Measurements from ENCODE around the gene GLYR1. TPM values are rescaled to one million over a fixed set of nuclear protein-coding genes. Genes with fewer than 3 reads are reported as not detected.

Gene GLYR1
- total and polyA plus RNA-seq, 2 donors (not counting 3 experiments of a cell fraction or from before 2014, with no cell fraction given): 47.9 to 107 TPM

DNA sequence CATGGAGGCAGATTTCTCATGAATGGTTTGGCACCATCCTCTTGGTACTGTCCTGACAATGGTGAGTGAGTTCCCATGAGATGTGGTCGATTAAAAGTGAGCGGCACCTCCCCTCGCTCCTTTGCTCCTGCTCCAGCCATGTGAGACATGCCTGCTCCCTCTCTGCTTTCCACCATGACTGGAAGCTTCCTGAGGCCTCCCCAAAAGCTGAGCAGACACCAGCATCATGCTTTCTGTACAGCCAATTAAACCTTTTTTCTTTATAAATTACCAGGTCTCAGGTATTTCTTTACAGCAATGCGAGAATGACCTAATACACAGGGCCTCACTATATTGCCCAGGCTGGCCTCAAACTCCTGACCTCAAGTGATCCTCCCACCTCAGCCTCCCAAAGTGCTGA is 92.2 kb downstream of the GLYR1 start:
- Histone ChIP-seq H4K20me1 (replicated peaks; ENCODE audit: control insufficient read depth, extremely low read depth, insufficient read depth, low read length) (no peaks in the 10 kb centered on the region), H3K9me3 (replicated peaks; ENCODE audit: control insufficient read depth, insufficient read depth, low read length) (no peaks in the 10 kb centered on the region), H3K9ac (replicated peaks; ENCODE audit: extremely low read depth, insufficient read depth, low read length) (no peak overlapping the region), H3K4me3 (replicated peaks in 1 of 3; ENCODE audit: insufficient read depth in 1 of 3, low read depth in 1 of 3, low read length in 3 of 3) (no peak overlapping the region), H3K27me3 (ENCODE audit: control insufficient read depth in 2 of 2, insufficient read depth in 2 of 2, low read length in 2 of 2) (no peaks in the 10 kb centered on the region), H3K79me2 (ENCODE audit: control insufficient read depth, insufficient read depth, low read length) (peaks cover 2% of the 10 kb centered on the region), H3K4me2 (ENCODE audit: insufficient read depth, low read length) (no peak overlapping the region), H2AFZ (ENCODE audit: low read depth, low read length) (no peak overlapping the region), H3K9me1 (replicated peaks; ENCODE audit: control insufficient read depth, extremely low read depth, insufficient read depth, low read length) (no peaks in the 10 kb centered on the region), H3K27ac (ENCODE audit: insufficient read depth, low read depth, low read length) (no peak overlapping the region), H3K36me3 (ENCODE audit: control insufficient read depth in 2 of 2, extremely low read depth in 1 of 2, insufficient read depth in 2 of 2, low read length in 2 of 2) (peaks cover 9 to 25% of the 10 kb centered on the region in 2 experiments), H3K4me1 (ENCODE audit: control insufficient read depth, extremely low read depth, insufficient read depth, low read length) (no peaks in the 10 kb centered on the region)
- DNase-seq (ENCODE audit: low read depth, low spot score) (no peak), FAIRE-seq (no peak)
- CTCF ChIA-PET: no interaction called here
- dilution Hi-C loops (cut with MboI; ENCODE audit: extremely low pct_ligation_motif_present, low sequenced_read_pairs): no loop called here
- POLR2A ChIA-PET: no interaction called here
- intact Hi-C loops (cut with micrococcal nuclease): no loop called here
- TF ChIP-seq CTCF (IDR thresholded peaks at IDR 0.05; ENCODE audit: extremely low read depth in 1 of 2, insufficient read depth in 1 of 2, low read depth in 1 of 2, low read length in 2 of 2): no peak
- TF ChIP-seq, protein P1, sequence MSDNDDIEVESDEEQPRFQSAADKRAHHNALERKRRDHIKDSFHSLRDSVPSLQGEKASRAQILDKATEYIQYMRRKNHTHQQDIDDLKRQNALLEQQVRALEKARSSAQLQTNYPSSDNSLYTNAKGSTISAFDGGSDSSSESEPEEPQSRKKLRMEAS (IDR thresholded peaks at IDR 0.05; ENCODE audit: insufficient read depth, insufficient read length): no peak
- no peak for TF ChIP-seq JUN (IDR thresholded peaks at IDR 0.05; ENCODE audit: borderline replicate concordance, insufficient read depth, insufficient read length, low read depth)
- no peak for TF ChIP-seq POLR2A (IDR thresholded peaks at IDR 0.05; ENCODE audit: low read depth, low read length)
- no TSS peak for BruUV-seq (replicated peaks)

DNA sequence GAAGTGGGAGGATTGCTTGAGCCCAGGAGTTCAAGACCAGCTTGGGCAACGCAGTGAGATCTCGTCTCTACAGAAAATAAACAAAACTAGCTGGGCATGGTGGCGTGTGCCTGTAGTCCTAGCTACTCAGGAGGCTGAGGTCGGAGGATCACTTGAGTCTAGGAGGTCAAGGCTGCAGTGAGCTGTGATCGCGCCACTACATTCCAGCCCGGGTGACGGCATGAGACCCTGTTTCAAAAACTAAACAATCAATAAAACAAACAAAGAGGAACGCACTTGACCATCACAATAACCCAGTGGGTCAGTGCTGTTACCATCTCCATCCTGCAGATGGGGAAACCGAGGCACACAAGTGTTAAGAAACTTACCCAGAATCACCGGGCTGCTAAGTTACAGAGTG is 93.9 kb downstream of the GLYR1 start:
- dilution Hi-C loops (cut with MboI; ENCODE audit: extremely low pct_ligation_motif_present, low sequenced_read_pairs) (no loop called here), intact Hi-C loops (cut with micrococcal nuclease) (no loop called here)
- POLR2A ChIA-PET: no interaction called here
- Histone ChIP-seq H3K36me3 (ENCODE audit: control insufficient read depth in 2 of 2, extremely low read depth in 1 of 2, insufficient read depth in 2 of 2, low read length in 2 of 2) (peaks cover 9 to 23% of the 10 kb centered on the region in 2 experiments), H2AFZ (ENCODE audit: low read depth, low read length) (no peak overlapping the region), H3K9me3 (replicated peaks; ENCODE audit: control insufficient read depth, insufficient read depth, low read length) (no peaks in the 10 kb centered on the region), H3K9ac (replicated peaks; ENCODE audit: extremely low read depth, insufficient read depth, low read length) (no peak overlapping the region), H3K4me3 (replicated peaks in 1 of 3; ENCODE audit: insufficient read depth in 1 of 3, low read depth in 1 of 3, low read length in 3 of 3) (no peak overlapping the region), H3K27me3 (ENCODE audit: control insufficient read depth in 2 of 2, insufficient read depth in 2 of 2, low read length in 2 of 2) (no peaks in the 10 kb centered on the region), H3K9me1 (replicated peaks; ENCODE audit: control insufficient read depth, extremely low read depth, insufficient read depth, low read length) (no peaks in the 10 kb centered on the region), H3K4me2 (ENCODE audit: insufficient read depth, low read length) (no peak overlapping the region), H3K27ac (ENCODE audit: insufficient read depth, low read depth, low read length) (no peak overlapping the region), H3K4me1 (ENCODE audit: control insufficient read depth, extremely low read depth, insufficient read depth, low read length) (no peaks in the 10 kb centered on the region), H4K20me1 (replicated peaks; ENCODE audit: control insufficient read depth, extremely low read depth, insufficient read depth, low read length) (no peaks in the 10 kb centered on the region), H3K79me2 (ENCODE audit: control insufficient read depth, insufficient read depth, low read length) (peaks cover 2% of the 10 kb centered on the region)
- BruUV-seq (replicated peaks): no TSS peak
- DNase-seq (ENCODE audit: low read depth, low spot score) (no peak), FAIRE-seq (no peak)
- TF ChIP-seq POLR2A (IDR thresholded peaks at IDR 0.05; ENCODE audit: low read depth, low read length): no peak
- TF ChIP-seq MYC (IDR thresholded peaks at IDR 0.05; ENCODE audit: low read depth, low read length): no peak
- TF ChIP-seq, protein P1 (IDR thresholded peaks at IDR 0.05; ENCODE audit: insufficient read depth, insufficient read length): no peak
- no peak for TF ChIP-seq JUN (IDR thresholded peaks at IDR 0.05; ENCODE audit: borderline replicate concordance, insufficient read depth, insufficient read length, low read depth)
- no peak for TF ChIP-seq FOS (IDR thresholded peaks at IDR 0.05; ENCODE audit: borderline replicate concordance, insufficient read depth, low read length)
- no peak for TF ChIP-seq EZH2 (IDR thresholded peaks at IDR 0.05; ENCODE audit: borderline replicate concordance, low read depth, low read length, severe bottlenecking)
- no peak for TF ChIP-seq CTCF (IDR thresholded peaks at IDR 0.05; ENCODE audit: extremely low read depth in 1 of 2, insufficient read depth in 1 of 2, low read depth in 1 of 2, low read length in 2 of 2)
- no peak for TF ChIP-seq POLR2AphosphoS5 (IDR thresholded peaks at IDR 0.05; ENCODE audit: insufficient read depth, low read depth, low read length)
- CTCF ChIA-PET: no interaction called here

Measured in endothelial cell of umbilical vein (primary cell).